ENCODE results near the gene PUM2. TPM values are rescaled to one million over a fixed set of nuclear protein-coding genes. Genes with fewer than 3 reads are reported as not detected.
A peak's percentile ranks its signal among the peaks of the same experiment; 100 is the strongest.

Gene PUM2
- total and polyA plus RNA-seq, 2 of the 13 experiments (the other 11 are each of a cell fraction or from before 2014, with no cell fraction given) = 69.6 to 69.8 TPM

GRCh38 chr2:20223407-20224163 lies 127.1 kb downstream of the PUM2 start (continued):
- TF ChIP-seq LRRFIP1 (CRISPR knock-in tag; conservative IDR thresholded peaks at IDR 0.05) (no peak), ZMYM4 (CRISPR knock-in tag; IDR thresholded peaks at IDR 0.05) (no peak; the same call in 1 of the 2 replicates), MLX (CRISPR knock-in tag; IDR thresholded peaks at IDR 0.05) (no peak), SMAD1 (CRISPR knock-in tag; IDR thresholded peaks at IDR 0.05; ENCODE audit: borderline replicate concordance, low read depth) (0 out of 2 replicates have a peak, but pooled peaks have one; percentile 7), FOXO1 (CRISPR knock-in tag; IDR thresholded peaks at IDR 0.05) (no peak), PHF20 (CRISPR knock-in tag; IDR thresholded peaks at IDR 0.05) (peak; percentile 40; the same call in 1 of the 2 replicates), SP1 (IDR thresholded peaks at IDR 0.05) (no peak), SP1 (CRISPR knock-in tag; IDR thresholded peaks at IDR 0.05) (no peak), MATR3 (CRISPR knock-in tag; IDR thresholded peaks at IDR 0.05) (no peak), ZHX2 (IDR thresholded peaks at IDR 0.05; ENCODE audit: low read depth) (peak; percentile 37; the same call in 1 of the 2 replicates), ZHX2 (CRISPR knock-in tag; IDR thresholded peaks at IDR 0.05; ENCODE audit: borderline replicate concordance) (no peak), NR2F1 (CRISPR knock-in tag; IDR thresholded peaks at IDR 0.05) (no peak), CREB3 (CRISPR knock-in tag; IDR thresholded peaks at IDR 0.05) (no peak), ZNF589 (CRISPR knock-in tag; conservative IDR thresholded peaks at IDR 0.05) (no peak), YEATS4 (CRISPR knock-in tag; IDR thresholded peaks at IDR 0.05; ENCODE audit: borderline replicate concordance) (no peak; the same call in 1 of the 2 replicates), E2F5 (CRISPR knock-in tag; conservative IDR thresholded peaks at IDR 0.05) (no peak)
